ENCODE results near the gene COL28A1.
"Not testable (repeated sequence)": the region's sequence is repeated elsewhere in the genome, so short reads cannot be mapped to it uniquely, and the experiment has no call there.

The COL28A1 gene

DNA sequence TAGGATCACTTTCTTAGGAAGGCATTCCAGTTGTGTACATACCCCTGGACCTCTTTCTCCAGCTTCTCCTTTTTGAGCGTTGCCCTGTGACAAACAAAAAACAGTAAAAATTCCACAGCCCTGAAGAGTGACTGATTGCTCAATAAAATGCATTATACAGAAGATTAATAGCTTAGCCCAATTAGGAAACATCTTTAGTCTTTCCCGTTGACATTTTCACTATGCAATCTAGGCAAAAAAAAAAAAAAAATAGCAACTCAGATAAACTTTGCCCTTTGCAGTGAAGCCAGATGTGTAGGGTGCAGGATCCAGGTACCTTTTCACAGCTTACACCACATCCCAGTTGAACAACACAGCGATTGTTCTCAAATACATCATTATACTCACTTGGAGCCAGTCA, 17.9 kb downstream of the COL28A1 start:
- DNase-seq (ENCODE audit: low spot score), result no peak

DNA sequence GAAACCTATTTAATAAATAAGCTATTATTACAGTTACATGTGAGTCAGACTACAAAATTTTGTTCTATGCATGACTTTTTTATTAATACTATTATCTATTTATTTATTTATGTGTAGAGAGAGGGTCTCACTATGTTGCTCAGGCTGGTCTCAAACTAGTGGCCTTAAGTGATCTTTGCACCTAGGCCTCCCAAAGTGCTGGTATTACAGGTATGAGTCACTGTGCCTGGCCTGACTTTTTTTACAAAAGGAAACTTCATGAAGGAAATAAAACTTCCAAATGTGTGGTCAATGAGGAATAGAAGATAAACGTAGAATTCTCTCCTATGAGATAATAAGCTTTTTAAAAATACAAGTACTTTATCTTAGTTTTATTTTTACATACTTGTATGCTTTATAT, 19.0 kb downstream of the COL28A1 start:
- DNase-seq (ENCODE audit: low spot score), result no peak

DNA sequence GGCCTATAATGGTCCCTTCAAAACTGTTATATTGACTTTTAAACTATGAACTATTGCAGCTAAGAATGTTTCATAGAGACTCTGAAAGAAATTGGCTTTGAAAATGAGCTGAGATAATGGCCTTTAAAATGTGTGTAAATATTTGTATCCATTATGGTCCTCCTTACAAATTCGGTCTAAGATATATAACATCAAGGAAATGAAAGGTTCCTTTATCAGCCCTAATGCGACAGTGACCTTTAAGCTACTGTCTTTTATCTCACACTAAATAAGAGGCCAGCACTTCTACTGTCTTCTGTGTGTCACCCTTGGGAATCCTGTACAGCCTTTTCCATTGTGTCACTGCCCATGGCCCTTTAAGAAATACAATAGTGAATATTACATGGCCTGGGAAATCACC, 19.5 kb downstream of the COL28A1 start:
- DNase-seq (ENCODE audit: low spot score), result no peak

- no peak for DNase-seq (ENCODE audit: low spot score)
Measured at GRCh38 chr7:7512861-7513597, 22.6 kb downstream of the COL28A1 start.

DNA sequence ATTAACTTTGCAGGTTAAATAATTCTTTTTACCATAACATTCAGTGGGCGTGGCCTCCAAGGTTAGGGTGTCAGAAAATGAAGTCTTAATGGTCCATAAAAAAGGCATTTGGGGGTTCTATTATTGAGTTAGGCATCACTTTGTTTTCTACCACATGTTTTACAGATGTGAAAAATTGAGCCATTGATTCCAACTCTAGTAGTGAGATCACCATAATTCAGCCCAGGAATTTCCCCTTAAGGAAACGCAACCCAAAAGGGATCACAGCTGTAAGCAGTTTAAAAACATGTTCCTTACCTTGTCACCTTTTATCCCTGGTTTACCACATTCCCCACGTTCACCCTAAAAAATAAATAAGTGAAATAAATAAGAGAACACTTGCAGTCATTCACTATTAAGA, 24.9 kb downstream of the COL28A1 start:
- DNase-seq (ENCODE audit: low spot score), result no peak

DNA sequence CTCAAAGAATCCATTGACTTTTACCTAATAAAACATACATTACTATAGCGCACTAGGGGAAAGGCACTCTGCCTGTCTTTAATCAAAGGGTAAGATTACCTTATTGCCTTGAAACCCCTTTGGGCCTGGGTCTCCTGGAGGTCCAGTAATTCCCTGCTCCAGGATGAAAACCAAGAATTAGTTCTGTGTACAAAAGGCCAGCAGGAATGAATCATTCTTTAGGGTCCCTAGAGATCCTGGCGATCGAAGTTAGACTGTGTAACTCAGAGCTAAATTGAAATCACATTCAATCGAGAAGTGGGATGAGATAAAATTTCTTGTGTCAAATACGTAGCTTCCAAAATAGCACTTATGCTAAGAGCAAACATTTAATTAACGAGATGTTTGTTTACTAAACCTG, 29.8 kb downstream of the COL28A1 start:
- DNase-seq (ENCODE audit: low spot score), result no peak

DNA sequence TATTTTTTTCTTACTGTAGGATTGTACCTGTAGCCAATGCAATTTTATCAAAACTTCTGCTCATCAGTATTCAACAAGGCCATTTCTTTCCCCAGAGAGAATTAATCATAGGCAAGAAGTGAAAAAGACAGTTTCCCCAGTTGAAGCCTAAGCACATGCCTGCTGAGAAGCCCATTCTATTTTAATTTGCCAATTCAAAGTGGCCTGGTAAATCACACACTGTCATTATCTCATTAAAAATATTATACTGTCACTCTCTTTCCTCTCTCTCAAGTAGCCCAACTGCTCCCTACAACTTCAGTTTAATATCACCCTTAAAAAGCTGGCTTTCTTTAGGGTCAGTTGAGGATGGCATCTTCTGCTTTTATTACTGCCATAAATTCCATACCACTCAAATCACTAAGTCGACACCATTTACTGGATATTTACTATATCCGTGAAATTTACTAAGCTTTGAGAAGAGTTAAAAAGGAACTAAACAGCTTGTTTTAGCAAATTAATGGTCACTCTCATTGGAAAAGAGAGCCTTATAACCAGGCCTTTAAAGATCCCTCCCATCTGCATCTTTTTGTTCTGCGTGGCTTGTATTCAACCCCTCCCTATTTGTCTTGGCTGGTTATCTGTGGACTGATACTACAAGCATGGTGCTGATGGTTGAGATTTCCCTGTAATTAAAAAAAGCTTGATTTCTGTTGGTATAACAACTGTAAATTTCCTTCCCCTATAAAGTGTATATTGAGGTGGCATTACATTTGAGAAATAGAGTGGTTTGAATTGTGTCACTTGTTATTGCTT, 30.6 kb downstream of the COL28A1 start:
- no peak for DNase-seq (ENCODE audit: low spot score)

- no peak for DNase-seq (ENCODE audit: low spot score)
Measured at GRCh38 chr7:7499892-7500291, 35.8 kb downstream of the COL28A1 start.

DNA sequence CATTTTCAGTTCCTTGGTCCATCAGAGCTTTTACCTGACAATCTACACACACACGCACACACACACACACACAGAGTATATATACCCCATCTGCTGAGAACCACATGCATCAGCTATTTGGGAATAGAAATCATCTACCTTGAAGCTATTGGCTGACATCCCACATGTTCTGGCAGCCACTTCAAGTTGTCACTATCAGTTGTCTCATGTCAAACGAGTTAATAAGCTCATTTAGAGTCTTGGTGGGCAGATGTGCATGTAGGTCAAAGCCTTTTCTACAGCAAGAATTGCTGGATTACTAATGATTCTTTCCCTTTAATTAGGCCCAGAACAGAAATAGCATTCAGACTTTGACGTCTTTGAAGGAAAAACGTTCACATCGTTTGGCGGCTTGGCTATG, 36.8 kb downstream of the COL28A1 start:
- no peak for DNase-seq (ENCODE audit: low spot score)

DNA sequence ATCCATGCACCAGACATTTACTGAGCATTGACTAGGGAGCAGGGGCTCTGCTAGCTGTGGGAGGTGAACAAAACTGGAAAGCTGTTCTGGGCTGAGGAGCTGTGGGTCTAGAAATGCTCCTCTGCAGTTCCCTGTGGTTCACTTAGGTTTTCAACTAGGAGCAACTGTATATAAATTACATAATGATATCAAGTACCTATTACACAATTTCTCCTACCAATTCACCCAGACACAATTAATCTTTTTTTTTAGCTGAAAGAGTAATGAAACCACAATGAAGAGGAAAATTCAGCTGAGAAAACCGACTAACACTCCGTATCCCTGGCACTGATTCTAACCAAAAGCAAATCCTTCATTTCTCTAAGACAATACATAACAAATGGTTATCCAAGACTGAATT, 39.4 kb downstream of the COL28A1 start:
- DNase-seq (ENCODE audit: low spot score), result no peak

GRCh38 chr7:7495171-7495570, 40.5 kb downstream of the COL28A1 start:
- no peak for DNase-seq (ENCODE audit: low spot score)

GRCh38 chr7:7491044-7491443, 44.6 kb downstream of the COL28A1 start:
- DNase-seq (ENCODE audit: low spot score), result no peak

- DNase-seq (ENCODE audit: low spot score), result no peak
Measured at GRCh38 chr7:7490003-7490402, 45.7 kb downstream of the COL28A1 start.

DNA sequence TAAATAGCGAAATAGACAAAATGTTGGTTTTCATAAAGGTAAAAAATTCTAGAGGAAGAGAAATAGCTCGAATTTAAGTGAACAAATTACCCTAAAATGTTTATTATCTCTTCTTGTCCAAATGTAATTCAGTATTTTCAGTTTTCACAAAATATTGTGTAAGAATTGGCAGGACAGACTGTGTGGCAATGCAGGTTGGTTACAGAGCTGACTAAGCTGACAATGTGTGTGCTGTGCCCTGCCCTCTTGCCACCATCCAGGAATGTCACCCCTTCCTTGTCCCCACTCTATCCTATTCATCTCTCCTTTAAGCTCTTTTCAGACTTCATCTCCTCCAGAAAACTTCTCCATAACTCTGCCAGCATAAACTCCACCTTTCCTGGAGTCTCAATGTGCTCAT, 46.1 kb downstream of the COL28A1 start:
- no peak for DNase-seq (ENCODE audit: low spot score)

DNA sequence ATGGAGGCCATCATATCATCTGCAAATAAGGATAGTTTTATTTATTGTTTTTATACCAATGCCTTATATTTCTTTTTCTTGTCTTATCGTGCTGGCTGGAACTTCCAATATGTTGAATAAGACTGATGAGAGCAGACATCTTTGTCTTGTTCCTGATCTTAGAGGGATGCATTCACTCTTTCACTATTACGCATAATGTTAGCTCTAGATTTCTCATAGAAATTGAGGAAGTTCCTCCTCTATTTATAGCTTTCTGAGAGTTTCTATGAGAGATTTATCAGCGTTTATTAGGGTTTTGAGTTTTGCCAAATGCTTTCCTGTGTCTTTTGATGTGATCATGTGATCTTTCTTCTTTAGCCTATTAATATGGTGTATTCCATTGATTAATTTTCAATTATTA, 49.3 kb downstream of the COL28A1 start:
- no peak for DNase-seq (ENCODE audit: low spot score)

- DNase-seq (ENCODE audit: low spot score), result no peak
Measured at GRCh38 chr7:7484072-7484471, 51.6 kb downstream of the COL28A1 start.

DNA sequence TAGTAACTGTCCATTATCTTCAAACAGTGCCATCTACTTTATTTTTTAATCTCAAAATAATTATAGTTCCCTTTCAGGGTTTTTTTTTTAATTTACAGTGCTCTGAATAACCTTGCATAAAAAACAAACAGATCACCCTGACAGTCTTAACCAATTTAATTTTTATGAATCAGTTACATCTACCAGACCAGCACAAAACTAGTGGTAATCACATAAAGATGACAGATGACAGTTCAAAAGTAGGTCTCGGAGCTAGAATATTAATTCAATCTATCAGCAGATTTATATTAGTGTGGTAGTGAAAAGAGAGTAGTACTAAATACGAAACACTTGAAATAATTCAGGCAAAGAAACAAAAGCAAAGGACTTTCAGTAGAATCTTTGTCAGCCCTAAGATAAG, 53.9 kb downstream of the COL28A1 start:
- DNase-seq (ENCODE audit: low spot score), result no peak

DNA sequence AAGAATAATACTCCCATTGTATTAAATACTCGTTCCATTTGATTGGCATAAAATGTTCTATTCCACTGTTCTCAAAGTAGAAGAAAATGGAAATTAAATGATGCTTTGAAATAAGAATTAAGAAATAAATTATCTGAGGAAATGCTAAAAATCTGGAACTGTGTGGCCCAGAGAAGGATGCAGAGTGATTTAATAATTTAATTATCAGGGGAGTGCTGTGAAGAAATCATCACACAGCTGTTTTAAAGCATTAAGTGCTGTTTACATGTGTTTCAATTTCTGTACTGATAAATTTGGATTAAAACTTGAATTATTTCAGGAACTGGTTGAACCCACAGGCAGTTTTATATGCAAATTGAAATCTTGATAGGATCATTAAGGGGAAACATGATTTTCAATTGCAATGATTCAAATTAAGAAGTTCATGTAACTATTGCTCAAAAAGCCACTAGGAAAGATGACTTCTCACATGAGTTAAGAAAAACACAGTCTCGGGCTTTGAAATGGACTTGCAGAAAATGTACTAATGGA, 56.3 kb downstream of the COL28A1 start:
- no peak for DNase-seq (ENCODE audit: low spot score)

- DNase-seq (ENCODE audit: low spot score), result no peak
Measured at GRCh38 chr7:7478569-7478968, 57.1 kb downstream of the COL28A1 start.

- not testable (repeated sequence) for DNase-seq (ENCODE audit: low spot score)
Measured at GRCh38 chr7:7477641-7478040, 58.0 kb downstream of the COL28A1 start.

GRCh38 chr7:7476381-7476780, 59.3 kb downstream of the COL28A1 start:
- no peak for DNase-seq (ENCODE audit: low spot score)

- no peak for DNase-seq (ENCODE audit: low spot score)
Measured at GRCh38 chr7:7475601-7476000, 60.1 kb downstream of the COL28A1 start.

DNA sequence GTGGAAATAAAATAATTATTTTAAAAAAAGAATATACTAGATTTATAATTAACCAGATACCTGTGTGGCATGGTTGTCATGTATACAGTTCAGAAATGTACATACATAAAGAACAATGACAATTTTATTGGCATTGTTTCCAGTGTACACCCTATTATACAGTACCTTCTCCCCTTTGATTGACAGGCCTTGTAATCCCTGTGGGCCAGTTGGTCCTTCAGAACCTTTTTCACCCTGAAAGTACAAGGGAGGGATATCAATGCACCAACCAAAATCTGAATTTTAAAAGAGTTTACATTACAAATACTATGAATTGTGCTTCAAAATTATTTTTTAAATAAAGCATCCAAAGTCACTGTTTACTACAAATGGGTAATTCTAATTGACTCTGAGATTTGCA, 61.2 kb downstream of the COL28A1 start:
- DNase-seq (ENCODE audit: low spot score), result no peak
